Measurements from ENCODE around the gene NECTIN4. TPM values are rescaled to one million over a fixed set of nuclear protein-coding genes. Genes with fewer than 3 reads are reported as not detected.

NECTIN4 gene
- polyA plus RNA-seq, 5 donors, result 7.3 to 11.9 (median 9.1) TPM

DNA sequence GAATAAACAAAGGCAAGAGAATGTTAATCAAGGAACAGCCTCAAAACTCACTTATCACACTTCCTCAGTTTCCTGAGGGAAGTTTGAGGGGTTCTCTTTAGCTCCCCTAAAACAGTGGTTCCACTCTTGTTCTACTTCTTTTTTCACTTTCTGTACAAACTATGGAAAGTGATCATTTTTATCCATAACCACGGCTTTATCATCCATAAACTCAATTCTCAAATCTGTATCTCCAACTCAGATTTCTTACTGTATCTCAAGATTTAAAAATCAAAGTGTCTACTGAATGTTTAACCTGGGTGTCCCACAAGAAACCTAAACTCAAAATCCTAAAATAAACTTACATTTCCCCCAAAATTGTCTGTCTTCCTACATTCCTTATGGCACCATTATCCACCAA lies 24.6 kb upstream of the NECTIN4 start:
- DNase-seq, result no peak

- DNase-seq, result no peak
Measured at GRCh38 chr1:161111527-161111926, 22.2 kb upstream of the NECTIN4 start.

- no peak for DNase-seq
Measured at GRCh38 chr1:161111117-161111516, 21.8 kb upstream of the NECTIN4 start.

GRCh38 chr1:161106431-161106830 lies 17.1 kb upstream of the NECTIN4 start:
- no peak for DNase-seq

DNA sequence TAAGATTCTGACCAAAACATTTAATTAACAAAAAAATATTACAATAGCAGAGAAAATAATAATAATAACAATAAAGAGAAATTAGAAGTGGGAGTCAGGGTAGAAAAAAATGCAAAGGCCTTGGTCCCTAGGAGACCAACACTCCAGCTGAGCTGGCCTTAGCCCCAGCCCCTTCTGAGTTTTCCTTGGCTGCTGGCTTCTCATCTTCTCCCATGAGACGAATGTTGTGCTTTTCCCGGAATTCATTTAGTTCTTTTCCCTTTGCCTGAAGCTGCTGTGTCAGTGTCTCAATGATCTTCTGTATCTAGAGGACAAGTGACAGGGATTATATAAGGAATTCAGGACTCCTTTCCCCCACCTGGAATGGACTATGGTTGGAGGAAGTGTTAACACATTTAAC lies 11.2 kb upstream of the NECTIN4 start:
- no peak for DNase-seq

- DNase-seq, result no peak
Measured at GRCh38 chr1:161099090-161099802, 9.9 kb upstream of the NECTIN4 start.

DNA sequence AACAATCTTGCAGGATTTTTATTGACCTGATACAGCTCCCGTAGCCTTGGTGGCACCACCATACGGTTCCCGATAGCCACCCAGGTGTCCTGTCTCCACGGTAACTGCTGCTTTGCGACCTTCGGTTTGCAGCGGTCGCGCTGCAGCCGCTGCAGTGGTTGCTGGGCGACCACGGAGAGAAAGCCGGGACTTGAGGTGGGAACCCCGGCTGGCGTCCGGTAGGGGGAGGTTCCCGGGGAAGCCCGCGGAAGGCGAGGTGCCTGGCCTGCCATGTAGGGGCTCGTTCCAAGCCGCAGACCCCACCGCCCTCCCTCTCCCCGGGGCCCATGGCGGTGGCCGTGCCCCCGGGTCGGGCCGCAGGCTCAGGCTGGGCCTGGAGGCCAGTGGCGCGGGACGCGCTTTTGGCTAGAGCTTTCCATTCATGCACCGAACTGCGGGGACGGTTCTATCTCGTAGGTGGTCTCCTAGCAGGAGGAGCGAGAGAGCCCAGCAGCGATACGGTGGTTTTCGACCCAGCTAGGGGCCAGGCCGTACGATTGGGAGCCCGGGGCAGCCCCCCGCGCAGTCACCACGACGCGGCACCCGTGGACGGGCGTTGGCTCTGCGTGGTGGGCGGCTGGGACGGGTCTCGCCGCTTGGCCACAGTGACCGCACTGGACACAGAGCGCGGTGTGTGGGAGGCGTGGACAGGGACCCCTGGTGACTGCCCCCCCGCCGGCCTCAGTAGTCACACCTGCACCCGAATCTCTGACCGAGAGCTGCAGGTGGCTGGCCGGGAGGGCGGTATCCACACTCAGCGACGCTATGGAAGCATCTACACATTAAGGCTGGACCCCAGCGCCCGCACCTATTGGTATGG lies 9.1 kb upstream of the NECTIN4 start, which contains the start of gene KLHDC9:
Gene KLHDC9 (plus strand): TSS at position 152 of the 859 bp plus-strand sequence. CDS start 175 bp downstream, at position 327.
- peak; percentile 68 to 75 for DNase-seq

GRCh38 chr1:161096530-161096929 lies 7.2 kb upstream of the NECTIN4 start:
- peak in 1 of 2 donors; percentile 67 for DNase-seq

GRCh38 chr1:161096015-161096414 lies 6.7 kb upstream of the NECTIN4 start:
- no peak for DNase-seq

DNA sequence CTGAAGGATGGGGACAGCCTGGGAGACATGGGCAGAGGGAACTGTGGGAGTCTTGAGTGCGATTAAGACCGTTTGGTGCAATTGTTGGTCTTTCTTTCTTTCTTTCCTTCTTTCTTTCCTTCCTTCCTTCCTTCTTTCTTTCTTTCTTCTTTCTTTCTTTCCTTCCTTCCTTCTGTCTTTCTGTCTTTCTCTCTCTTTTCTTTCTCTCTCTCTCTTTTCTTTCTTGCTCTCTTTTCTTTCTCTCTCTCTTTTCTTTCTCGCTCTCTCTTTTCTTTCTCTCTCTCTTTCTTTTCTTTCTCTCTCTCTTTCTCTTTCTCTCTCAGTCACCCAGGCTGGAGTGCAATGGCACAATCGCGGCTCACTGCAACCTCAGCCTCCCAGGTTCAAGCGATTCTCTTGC lies 5.9 kb upstream of the NECTIN4 start:
- DNase-seq, result no peak

DNA sequence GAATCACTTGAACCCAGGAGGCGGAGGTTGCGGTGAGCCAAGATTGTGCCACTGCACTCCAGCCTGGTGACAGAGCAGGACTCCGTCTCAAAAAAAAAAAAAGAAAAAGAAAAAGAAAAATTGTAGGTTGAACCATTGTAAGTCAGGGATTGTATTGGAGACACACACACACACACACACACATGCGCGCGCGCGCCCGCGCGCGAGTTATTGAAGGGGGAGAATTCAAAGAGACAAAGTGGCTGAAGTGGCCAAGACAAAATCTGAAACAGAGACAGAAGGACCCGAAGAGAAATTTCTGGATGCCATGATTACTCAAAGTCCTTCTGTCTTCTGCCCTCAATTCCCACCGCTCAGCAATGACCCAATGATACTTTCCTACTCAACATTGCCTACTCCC lies 5.1 kb upstream of the NECTIN4 start:
- no peak for DNase-seq

DNA sequence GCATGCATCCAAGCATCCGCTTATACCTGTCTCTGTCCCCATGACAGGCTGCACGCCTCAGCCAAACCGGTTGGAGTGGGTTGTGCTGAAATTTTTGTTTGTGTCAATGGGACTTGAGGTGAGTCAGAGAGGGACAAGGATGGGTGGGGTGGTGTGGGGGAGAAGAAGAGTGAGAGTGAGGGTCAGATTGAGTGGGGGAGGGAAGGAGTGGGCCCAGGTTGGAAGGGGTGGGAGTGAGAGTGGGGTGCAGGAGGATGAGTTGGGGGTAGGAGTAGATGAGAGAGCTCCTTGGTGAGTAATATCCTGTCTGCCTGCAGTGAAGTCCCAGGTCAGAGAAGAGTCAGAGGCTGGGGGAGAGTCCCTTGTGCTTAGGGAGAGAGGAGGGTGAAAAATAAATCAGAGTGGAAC lies 3.3 kb upstream of the NECTIN4 start:
- no peak for DNase-seq

GRCh38 chr1:161091796-161092507 lies 2.6 kb upstream of the NECTIN4 start:
- DNase-seq, result no peak

DNA sequence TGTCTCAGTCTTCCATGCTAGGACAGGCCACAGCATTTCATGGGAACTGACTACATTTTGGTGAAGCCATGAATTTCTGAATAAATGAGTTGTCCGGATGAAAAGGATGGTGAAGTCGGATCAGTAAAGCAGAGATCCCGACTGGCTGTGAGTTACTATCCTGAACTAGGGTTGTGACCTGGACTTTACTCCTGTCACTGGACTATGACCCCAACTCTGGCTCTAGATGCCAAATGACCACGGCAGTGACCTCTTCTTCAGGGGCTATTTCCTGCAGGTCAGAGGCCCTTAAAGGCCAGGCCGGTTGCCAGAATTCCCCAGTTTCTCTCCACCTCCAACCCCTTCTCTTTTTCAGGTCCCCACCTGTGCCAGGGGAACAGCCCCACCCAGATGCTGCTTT lies 1.7 kb upstream of the NECTIN4 start:
- no peak for DNase-seq

DNA sequence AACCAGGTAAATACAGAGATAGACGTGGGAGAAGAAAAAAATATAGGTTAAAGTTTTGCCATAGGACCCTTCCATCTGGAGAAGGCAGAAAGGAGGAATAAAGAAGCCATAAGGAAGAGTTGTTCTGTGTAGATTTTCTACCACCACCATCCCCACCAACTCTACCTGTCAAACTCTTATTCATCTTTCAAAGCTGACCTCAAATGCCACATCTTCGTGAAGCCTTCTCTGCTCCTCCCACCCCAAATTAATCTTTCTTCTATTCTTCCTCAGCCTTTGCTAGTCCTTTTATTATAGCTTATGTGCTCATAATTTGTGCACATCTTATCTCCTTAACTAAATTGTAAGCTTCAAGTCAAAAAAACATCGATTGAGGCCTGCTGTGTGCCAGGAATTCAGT lies 1.3 kb upstream of the NECTIN4 start:
- DNase-seq, result no peak

DNA sequence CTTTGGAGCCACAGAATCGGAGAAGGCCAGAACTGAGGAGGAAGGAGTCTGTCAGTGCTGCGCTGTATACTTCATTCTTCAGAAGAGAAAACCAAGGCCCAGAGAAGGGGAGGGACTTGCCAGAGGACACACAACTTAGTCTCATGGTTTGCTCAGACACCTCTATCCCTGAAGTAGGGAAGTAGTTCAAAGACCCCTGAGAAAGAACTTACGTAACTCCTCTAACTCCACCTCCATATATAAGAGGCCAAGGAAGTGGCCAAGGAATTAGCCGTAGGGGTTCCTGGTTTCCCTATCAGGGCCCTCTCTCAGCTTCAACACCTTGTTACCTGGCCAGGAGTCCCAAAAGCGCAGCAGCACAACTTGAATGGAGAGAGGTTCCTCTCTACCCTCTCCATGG lies 580 bp upstream of the NECTIN4 start:
- DNase-seq, result no peak

DNA sequence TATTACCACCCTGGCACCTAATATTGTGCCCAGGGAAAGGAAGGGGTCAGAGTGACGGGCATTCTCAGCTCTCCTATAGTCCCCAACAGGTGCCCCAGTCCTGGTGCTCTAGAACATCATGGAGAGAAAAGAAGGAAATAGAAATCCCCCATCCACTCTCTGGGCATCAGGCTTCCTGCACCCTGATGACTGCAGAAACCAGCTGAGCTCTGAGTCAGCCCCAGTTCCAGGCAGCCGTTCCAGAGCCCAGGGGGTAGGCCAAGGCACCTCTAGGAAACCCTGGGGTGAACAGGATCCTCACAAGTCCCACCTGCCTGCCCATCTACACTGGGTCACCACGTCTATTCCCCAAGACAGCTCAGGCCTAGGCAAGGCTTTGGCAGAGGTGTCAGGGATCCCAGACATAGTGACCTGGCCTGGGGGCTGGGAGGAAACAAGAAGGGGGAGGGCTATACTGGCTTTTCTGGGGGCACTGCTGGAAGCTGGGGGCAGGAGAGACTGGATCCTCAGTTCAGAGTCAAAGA lies 709 bp downstream of the NECTIN4 start:
- no peak for DNase-seq

- DNase-seq, result no peak
Measured at GRCh38 chr1:161086457-161086856, 2.9 kb downstream of the NECTIN4 start.

GRCh38 chr1:161085165-161085564 lies 4.2 kb downstream of the NECTIN4 start:
- DNase-seq, result no peak

- DNase-seq, result no peak
Measured at GRCh38 chr1:161084597-161084988, 4.8 kb downstream of the NECTIN4 start.

GRCh38 chr1:161083748-161084596 lies 5.4 kb downstream of the NECTIN4 start:
- no peak for DNase-seq

All from right lung (tissue), 5 donors.